ENCODE measurements around the gene FAM114A1. TPM values are rescaled to one million over a fixed set of nuclear protein-coding genes. Genes with fewer than 3 reads are reported as not detected.

FAM114A1 gene
- total and polyA plus RNA-seq, 2 of the 8 experiments (the other 6 are each of a cell fraction or from before 2014, with no cell fraction given) = 9.5 to 12.0 TPM

DNA sequence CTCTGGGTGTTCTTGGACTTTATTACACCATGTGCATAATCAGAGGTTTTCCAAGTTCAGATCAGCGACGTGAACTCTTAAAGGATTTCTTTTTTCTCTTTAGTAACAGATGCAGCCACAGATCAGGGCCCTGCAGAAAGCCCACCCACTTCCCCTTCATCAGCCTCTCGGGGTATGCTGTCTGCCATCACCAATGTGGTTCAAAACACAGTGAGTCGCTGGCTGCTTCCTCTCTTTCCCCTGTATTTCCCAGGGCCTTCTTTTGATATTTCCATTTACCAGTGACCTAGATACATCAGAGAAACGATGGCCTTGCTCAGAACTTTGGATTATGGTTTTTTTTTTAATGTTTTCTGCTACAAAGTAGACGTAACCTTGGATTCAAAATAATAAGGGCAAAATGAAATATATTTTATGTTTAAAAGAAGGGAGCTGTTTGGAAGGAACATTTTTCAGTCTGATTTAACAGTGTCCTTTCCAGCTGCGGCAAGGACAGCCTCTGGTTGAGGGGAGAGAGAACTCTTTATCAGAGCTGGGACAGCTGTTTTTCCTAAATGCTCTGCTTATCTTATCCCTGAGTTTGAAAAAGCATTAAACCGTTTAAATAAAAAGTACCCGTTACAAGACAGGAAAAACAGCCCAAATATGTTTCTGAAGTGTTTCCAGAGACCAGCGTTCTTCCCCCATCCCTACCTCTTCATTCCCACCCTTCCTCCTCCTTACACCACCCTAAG is 38.2 kb downstream of the FAM114A1 start:
- H2BK20ac ChIP-seq (ENCODE audit: low read length) = no peak overlapping the region
- H3K4me2 ChIP-seq (ENCODE audit: insufficient read depth in 1 of 2, low read depth in 2 of 2, low read length in 2 of 2) = no peak overlapping the region
- no peak overlapping the region for H2BK120ac ChIP-seq (replicated peaks; ENCODE audit: low read depth, low read length)
- H3K4me3 ChIP-seq (ENCODE audit: extremely low read depth in 1 of 4, insufficient read depth in 2 of 4, low read depth in 3 of 4, low read length in 4 of 4) = no peak overlapping the region
- ChIA-PET CTCF (ENCODE audit: partially characterized antibody) (interaction anchor here (0.6 to 1.2 kb wide), 8 partner anchors 11 to 1813 kb away, joined by 3 to 7 read pairs (median 3); no protein-coding TSS in a partner anchor), POLR2A (ENCODE audit: partially characterized antibody) (no interaction called here)
- no peaks in the 10 kb centered on the region for H3K36me3 ChIP-seq (ENCODE audit: control insufficient read depth in 2 of 4, insufficient read depth in 4 of 4, low read length in 3 of 4)
- H2BK12ac ChIP-seq (ENCODE audit: low read depth, low read length) = no peak overlapping the region
- no peaks in the 10 kb centered on the region for H4K20me1 ChIP-seq (replicated peaks in 1 of 2; ENCODE audit: control insufficient read depth in 1 of 2, insufficient read depth in 2 of 2, low read length in 2 of 2)
- no peak overlapping the region for H2BK15ac ChIP-seq (ENCODE audit: low read length)
- no peak for FAIRE-seq
- no peak overlapping the region for H2BK5ac ChIP-seq (ENCODE audit: low read depth, low read length)
- H3K79me1 ChIP-seq (ENCODE audit: low read depth, low read length) = no peaks in the 10 kb centered on the region
- H4K8ac ChIP-seq (ENCODE audit: extremely low read depth, insufficient read depth, low read length) = no peak overlapping the region
- H3K4me1 ChIP-seq (replicated peaks in 1 of 4; ENCODE audit: control insufficient read depth in 3 of 4, insufficient read depth in 4 of 4, low read length in 3 of 4) = no peaks in the 10 kb centered on the region
- WGBS, 2 experiments (ENCODE audit: extremely low coverage in 1 of 2, insufficient coverage in 1 of 2, insufficient read length in 1 of 2, insufficient replicate concordance in 2 of 2, low coverage in 1 of 2, low lambda C conversion rate in 2 of 2, missing lambda C conversion rate in 1 of 2) = 89% methylated on average over 10 of the region's 10 CpGs; no CpG with 5 or more reads in 1 of the 2 experiments
- H3K9me3 ChIP-seq (ENCODE audit: insufficient read depth in 2 of 2, low read depth in 1 of 2, low read length in 1 of 2) = no peaks in the 10 kb centered on the region
- no peak overlapping the region for H3K56ac ChIP-seq (replicated peaks; ENCODE audit: insufficient read length, low read depth, low read length)
- H2AFZ ChIP-seq (ENCODE audit: low read length) = no peak overlapping the region
- no peak overlapping the region for H2AK5ac ChIP-seq (ENCODE audit: low read depth, low read length)
- no peaks in the 10 kb centered on the region for H3K23me2 ChIP-seq (ENCODE audit: low read depth, low read length)
- H3K14ac ChIP-seq (ENCODE audit: insufficient read length) = no peak overlapping the region
- no peak overlapping the region for H3K23ac ChIP-seq (ENCODE audit: insufficient read length)
- no peak overlapping the region for H3K27ac ChIP-seq (ENCODE audit: low read depth, low read length)
- H3K79me2 ChIP-seq (ENCODE audit: control insufficient read depth in 1 of 2, insufficient read depth in 2 of 2, low read length in 2 of 2) = no peaks in the 10 kb centered on the region
- H3K27me3 ChIP-seq (replicated peaks in 1 of 4; ENCODE audit: control insufficient read depth in 3 of 4, extremely low read depth in 1 of 4, insufficient read depth in 3 of 4, low read length in 3 of 4) = no peaks in the 10 kb centered on the region
- no peak overlapping the region for H4K5ac ChIP-seq (ENCODE audit: insufficient read length, low read depth, low read length)
- no peak overlapping the region for H3K9ac ChIP-seq (replicated peaks in 1 of 4; ENCODE audit: extremely low read depth in 1 of 4, low read depth in 3 of 4, low read length in 3 of 4)
- no peak overlapping the region for H3K18ac ChIP-seq (ENCODE audit: extremely low read depth, low read length)
- H3K4ac ChIP-seq (replicated peaks; ENCODE audit: insufficient read length, low read depth, low read length) = no peak overlapping the region
- H4K91ac ChIP-seq (replicated peaks; ENCODE audit: insufficient read length, low read length) = no peak overlapping the region
- DNase-seq (ENCODE audit: low read depth in 1 of 2, low spot score in 2 of 2) = no peak
- no peak for TF ChIP-seq TBP (IDR thresholded peaks at IDR 0.05; ENCODE audit: low read depth, low read length)
- no peak for TF ChIP-seq GTF2F1 (IDR thresholded peaks at IDR 0.05; ENCODE audit: borderline replicate concordance, low read depth, low read length)
- TF ChIP-seq BACH1 (IDR thresholded peaks at IDR 0.05; ENCODE audit: low read length) = no peak
- TF ChIP-seq JUND (IDR thresholded peaks at IDR 0.05; ENCODE audit: low read length) = no peak
- TF ChIP-seq EZH2 (IDR thresholded peaks at IDR 0.05; ENCODE audit: low read depth, low read length, severe bottlenecking) = no peak
- no peak for TF ChIP-seq GABPA (IDR thresholded peaks at IDR 0.05; ENCODE audit: borderline replicate concordance, insufficient read depth, low read length)
- TF ChIP-seq RAD21 (IDR thresholded peaks at IDR 0.05 in 1 of 2, conservative IDR thresholded peaks at IDR 0.05 in 1 of 2; ENCODE audit: low read depth in 2 of 2, low read length in 2 of 2) = no peak
- TF ChIP-seq ASH2L (IDR thresholded peaks at IDR 0.05; ENCODE audit: low read length) = no peak
- no peak for TF ChIP-seq JUN (IDR thresholded peaks at IDR 0.05; ENCODE audit: low read depth, low read length)
- no peak for TF ChIP-seq TEAD4 (IDR thresholded peaks at IDR 0.05; ENCODE audit: low read depth, low read length)
- no peak for TF ChIP-seq EGR1 (IDR thresholded peaks at IDR 0.05; ENCODE audit: borderline replicate concordance, low read depth, low read length)
- TF ChIP-seq RBBP5 (IDR thresholded peaks at IDR 0.05; ENCODE audit: borderline replicate concordance, low read depth, low read length) = no peak
- TF ChIP-seq FOSL1 (IDR thresholded peaks at IDR 0.05; ENCODE audit: insufficient read depth, low read depth, low read length) = no peak
- no peak for TF ChIP-seq SUZ12 (IDR thresholded peaks at IDR 0.05; ENCODE audit: low read length)

Measured in H1 (cell line).